IPS-NIHi11 (cell line): ENCODE data around the gene CYP27A1.

Experiments used
- DNase-seq: peaks from one replicate; pipeline ENCODE4 v3.0.0; 2012; ENCODE audit warnings: mixed read lengths, low spot score

Gene CYP27A1

GRCh38 chr2:218773881-218774280 is 8.1 kb upstream of the CYP27A1 start:
- DNase-seq, result no peak

- no peak for DNase-seq
Measured at GRCh38 chr2:218776488-218776887, 5.5 kb upstream of the CYP27A1 start.

- DNase-seq, result no peak
Measured at GRCh38 chr2:218777276-218777990, 4.5 kb upstream of the CYP27A1 start.

- no peak for DNase-seq
Measured at GRCh38 chr2:218780046-218780445, 1.9 kb upstream of the CYP27A1 start.

- no peak for DNase-seq
Measured at GRCh38 chr2:218780851-218781690, 876 bp upstream of the CYP27A1 start.

GRCh38 chr2:218782528-218782844 is 539 bp downstream of the CYP27A1 start:
- DNase-seq, result no peak

- DNase-seq, result no peak
Measured at GRCh38 chr2:218783688-218784087, 1.7 kb downstream of the CYP27A1 start.

GRCh38 chr2:218785103-218785502 is 3.2 kb downstream of the CYP27A1 start:
- DNase-seq, result no peak

GRCh38 chr2:218786133-218786532 is 4.2 kb downstream of the CYP27A1 start:
- DNase-seq, result no peak

GRCh38 chr2:218788529-218789255 is 6.7 kb downstream of the CYP27A1 start:
- DNase-seq, result no peak

GRCh38 chr2:218792433-218792832 is 10.5 kb downstream of the CYP27A1 start:
- no peak for DNase-seq

GRCh38 chr2:218796691-218797090 is 14.7 kb downstream of the CYP27A1 start:
- DNase-seq, result no peak

GRCh38 chr2:218798767-218799504 is 17.0 kb downstream of the CYP27A1 start:
- DNase-seq, result no peak

GRCh38 chr2:218799990-218800389 is 18.0 kb downstream of the CYP27A1 start:
- DNase-seq, result no peak

- DNase-seq, result no peak
Measured at GRCh38 chr2:218802386-218802994, 20.5 kb downstream of the CYP27A1 start.

GRCh38 chr2:218804817-218805216 is 22.9 kb downstream of the CYP27A1 start:
- DNase-seq, result no peak

- no peak for DNase-seq
Measured at GRCh38 chr2:218805627-218806026, 23.7 kb downstream of the CYP27A1 start.

GRCh38 chr2:218806346-218806978 is 24.5 kb downstream of the CYP27A1 start:
- DNase-seq, result no peak

- no peak for DNase-seq
Measured at GRCh38 chr2:218807626-218808025, 25.7 kb downstream of the CYP27A1 start.

GRCh38 chr2:218809515-218809914 is 27.6 kb downstream of the CYP27A1 start:
- no peak for DNase-seq

- DNase-seq, result no peak
Measured at GRCh38 chr2:218810256-218810655, 28.3 kb downstream of the CYP27A1 start.
